SK-N-SH (cell line): ENCODE measurements around the gene ZNF444. TPM values are rescaled to one million over a fixed set of nuclear protein-coding genes. Genes with fewer than 3 reads are reported as not detected.

Experiments
- CTCF ChIA-PET: fragments of 300-600, 350-600 bp; formaldehyde crosslinking; extraction: SDS; loops from one replicate; lab custom pipeline; 2021; lab: Yijun Ruan, JAX
- POLR2A ChIA-PET: fragments of 350-600 bp; sonication (Branson Sonifier 250); formaldehyde crosslinking; extraction: SDS; loops from one replicate; lab custom pipeline; 2020; ENCODE audit warnings: antibody characterized with exemption, inconsistent platforms; lab: Yijun Ruan, JAX
- DNase-seq: peaks from one replicate; pipeline ENCODE4 v3.0.0; 2012
- H2AFZ ChIP-seq: fragments of 200-600 bp; sonication (generic); 2 replicates; pipeline ENCODE4 v1.8.1; 2016; ENCODE audit warnings: antibody characterized with exemption, mild to moderate bottlenecking, low read depth
- H3F3A ChIP-seq: fragments of 200-600 bp; sonication (generic); replicated peaks from 2 replicates; pipeline ENCODE3; 2016; ENCODE audit warnings: antibody characterized with exemption, mild to moderate bottlenecking; ENCODE audit not compliant: insufficient read depth
- H3K27ac ChIP-seq, 2 experiments: fragments of 200-500 bp in 1 of 2; fragments of 200-600 bp in 1 of 2; sonication (Bioruptor generic) in 1 of 2; sonication (generic), shearing (Covaris generic) in 1 of 2; 2 replicates each; pipeline versions ENCODE4 v1.5.1 to v1.6.1; 2014 to 2016; ENCODE audit warnings: low read depth in 2 of 2, inconsistent platforms in 1 of 2, low read length in 1 of 2, mild to moderate bottlenecking in 1 of 2, mixed read lengths in 1 of 2
- H3K27me3 ChIP-seq: fragments of 200-600 bp; sonication (generic), shearing (Covaris generic); 2 replicates; pipeline ENCODE4 v1.6.1; 2016; ENCODE audit warnings: mixed run types; ENCODE audit not compliant: insufficient read depth
- H3K36me3 ChIP-seq, 2 experiments: fragments of 200-500 bp in 1 of 2; fragments of 200-600 bp in 1 of 2; sonication (Bioruptor generic) in 1 of 2; sonication (generic) in 1 of 2; replicated peaks in 1 of 2; 2 replicates each; pipeline versions ENCODE3 to v1.5.1; 2014 to 2016; ENCODE audit warnings: low read length in 1 of 2, mild to moderate bottlenecking in 1 of 2; ENCODE audit not compliant: insufficient read depth in 2 of 2, control insufficient read depth in 1 of 2
- H3K4me1 ChIP-seq, 2 experiments: fragments of 200-500 bp in 1 of 2; fragments of 200-600 bp in 1 of 2; sonication (Bioruptor generic) in 1 of 2; sonication (generic), shearing (Covaris generic) in 1 of 2; 2 replicates each; pipeline versions ENCODE4 v1.5.1 to v1.6.1; 2014 to 2016; ENCODE audit warnings: low read depth in 1 of 2, low read length in 1 of 2, mixed run types in 1 of 2; ENCODE audit not compliant: insufficient read depth in 2 of 2, control insufficient read depth in 1 of 2
- H3K4me2 ChIP-seq: fragments of 200-600 bp; sonication (generic), shearing (Covaris generic); 2 replicates; pipeline ENCODE4 v1.6.1; 2017; ENCODE audit warnings: mixed run types
- H3K4me3 ChIP-seq, 2 experiments: fragments of 200-500 bp in 1 of 2; fragments of 200-600 bp in 1 of 2; sonication (Bioruptor generic) in 1 of 2; sonication (generic), shearing (Covaris generic) in 1 of 2; 2 replicates each; pipeline versions ENCODE4 v1.5.1 to v1.8.1; 2014 to 2016; ENCODE audit warnings: low read depth in 2 of 2, inconsistent platforms in 1 of 2, low read length in 1 of 2, mild to moderate bottlenecking in 1 of 2, mixed read lengths in 1 of 2, moderate library complexity in 1 of 2
- H3K79me2 ChIP-seq: fragments of 200-600 bp; sonication (generic); 2 replicates; pipeline ENCODE4 v1.8.1; 2017; ENCODE audit warnings: mild to moderate bottlenecking; ENCODE audit not compliant: insufficient read depth
- H3K9ac ChIP-seq: fragments of 200-600 bp; sonication (generic); 2 replicates; pipeline ENCODE4 v1.6.1; 2017; ENCODE audit warnings: mixed run types
- H3K9me2 ChIP-seq: fragments of 200-600 bp; sonication (generic); 2 replicates; pipeline ENCODE4 v1.6.1; 2017; ENCODE audit warnings: mixed run types
- H3K9me3 ChIP-seq: fragments of 200-600 bp; sonication (generic); 2 replicates; pipeline ENCODE4 v1.6.1; 2017; ENCODE audit warnings: mixed run types, mild to moderate bottlenecking, moderate library complexity
- H4K20me1 ChIP-seq: fragments of 200-600 bp; sonication (generic); 2 replicates; pipeline ENCODE4 v1.6.1; 2017; ENCODE audit warnings: mild to moderate bottlenecking, mixed run types; ENCODE audit not compliant: insufficient read depth
- FOSL2 ChIP-seq: IDR thresholded peaks from 2 replicates; pipeline ENCODE4 v1.4.0; 2012; ENCODE audit warnings: low read depth, mild to moderate bottlenecking, moderate library complexity, borderline replicate concordance
- FOXM1 ChIP-seq: IDR thresholded peaks from 2 replicates; pipeline ENCODE4 v1.4.0; 2012; ENCODE audit warnings: low read depth, mild to moderate bottlenecking
- GABPA ChIP-seq: IDR thresholded peaks from 2 replicates; pipeline ENCODE4 v1.4.0; 2012; ENCODE audit warnings: low read depth, mild to moderate bottlenecking
- GATA2 ChIP-seq: sonication (generic); formaldehyde crosslinking; IDR thresholded peaks from 2 replicates; pipeline ENCODE4 v1.5.0; 2020; ENCODE audit warnings: mild to moderate bottlenecking, missing genetic modification reagents
- JUND ChIP-seq: IDR thresholded peaks from 2 replicates; pipeline ENCODE4 v1.4.0; 2012
- MXI1 ChIP-seq: IDR thresholded peaks from 2 replicates; pipeline ENCODE4 v1.6.1; 2012; ENCODE audit warnings: mild to moderate bottlenecking, low read depth, low read length, improper control_type of control experiment
- NRF1 ChIP-seq: IDR thresholded peaks from 2 replicates; pipeline ENCODE4 v1.6.1; 2012; ENCODE audit warnings: low read depth, mild to moderate bottlenecking, low read length
- PBX3 ChIP-seq: IDR thresholded peaks from 2 replicates; pipeline ENCODE4; 2012
- SIN3A ChIP-seq: IDR thresholded peaks from 2 replicates; pipeline ENCODE4 v1.6.1; 2012; ENCODE audit warnings: low read depth, mild to moderate bottlenecking, low read length, moderate library complexity, borderline replicate concordance
- SMC3 ChIP-seq: IDR thresholded peaks from 2 replicates; pipeline ENCODE4 v1.6.1; 2012; ENCODE audit warnings: low read depth, low read length, improper control_type of control experiment
- TCF12 ChIP-seq: IDR thresholded peaks from 2 replicates; pipeline ENCODE4 v1.4.0; 2012
- YY1 ChIP-seq: IDR thresholded peaks from 2 replicates; pipeline ENCODE4 v1.4.0; 2012; ENCODE audit warnings: low read depth, mild to moderate bottlenecking
- WGBS: methylation state at CpG from one replicate; pipeline ENCODE4 v1.1.6; 2017; ENCODE audit warnings: low lambda C conversion rate; 5-methylcytosine and 5-hydroxymethylcytosine counted together
- polyA plus RNA-seq, 3 experiments: library from polyadenylated mRNA; depleted of rRNA; stranded (reverse); fragments of >200 nt; gene quantifications; 2 replicates each; pipeline ENCODE4 v1.2.3, GENCODE V29; 2012
- TF ChIP-seq, protein P1 (sequence below): IDR thresholded peaks from 2 replicates; pipeline ENCODE4 v1.6.1; 2012; ENCODE audit warnings: mild to moderate bottlenecking, low read depth, low read length, moderate library complexity

ZNF444 gene
- polyA plus RNA-seq, 1 of the 3 experiments (the other 2 are of a cell fraction), result 23.2 TPM

DNA sequence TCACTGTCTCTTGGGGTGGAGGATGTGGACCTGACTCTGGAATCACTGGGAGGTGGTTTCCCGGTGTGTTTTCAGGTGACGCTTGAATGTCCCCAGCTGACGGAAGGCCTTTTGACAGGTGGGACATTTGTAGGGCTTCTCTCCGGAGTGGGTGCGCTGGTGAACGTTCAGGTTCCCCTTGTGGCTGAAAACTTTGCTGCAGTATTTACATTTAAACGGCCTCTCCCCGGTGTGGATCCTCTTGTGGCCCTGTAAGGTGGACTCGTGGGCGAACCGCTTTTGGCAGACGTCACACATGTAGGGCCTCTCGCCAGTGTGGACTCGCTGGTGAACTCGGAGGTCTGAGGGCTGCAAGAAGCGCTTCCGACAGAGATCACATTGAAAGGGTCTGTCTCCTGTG lies 48.7 kb downstream of the ZNF444 start:
- no peaks in the 10 kb centered on the region for H3K79me2 ChIP-seq
- H3K27me3 ChIP-seq, result peaks cover 41% of the 10 kb centered on the region; the same call in 1 of the 2 replicates
- POLR2A ChIA-PET, result no interaction called here
- no peak for DNase-seq
- no peaks in the 10 kb centered on the region for H3K4me1 ChIP-seq
- H3F3A ChIP-seq, result no peaks in the 10 kb centered on the region
- no peaks in the 10 kb centered on the region for H3K9me2 ChIP-seq
- CTCF ChIA-PET, result interaction anchor here (1.5 kb wide), 1 partner anchor 144 kb away, joined by 4 read pairs; no protein-coding TSS in a partner anchor
- TF ChIP-seq JUND (no peak), GATA2 (no peak), SIN3A (no peak), YY1 (no peak), NRF1 (no peak), PBX3 (no peak), FOXM1 (no peak)
- TF ChIP-seq, protein P1, sequence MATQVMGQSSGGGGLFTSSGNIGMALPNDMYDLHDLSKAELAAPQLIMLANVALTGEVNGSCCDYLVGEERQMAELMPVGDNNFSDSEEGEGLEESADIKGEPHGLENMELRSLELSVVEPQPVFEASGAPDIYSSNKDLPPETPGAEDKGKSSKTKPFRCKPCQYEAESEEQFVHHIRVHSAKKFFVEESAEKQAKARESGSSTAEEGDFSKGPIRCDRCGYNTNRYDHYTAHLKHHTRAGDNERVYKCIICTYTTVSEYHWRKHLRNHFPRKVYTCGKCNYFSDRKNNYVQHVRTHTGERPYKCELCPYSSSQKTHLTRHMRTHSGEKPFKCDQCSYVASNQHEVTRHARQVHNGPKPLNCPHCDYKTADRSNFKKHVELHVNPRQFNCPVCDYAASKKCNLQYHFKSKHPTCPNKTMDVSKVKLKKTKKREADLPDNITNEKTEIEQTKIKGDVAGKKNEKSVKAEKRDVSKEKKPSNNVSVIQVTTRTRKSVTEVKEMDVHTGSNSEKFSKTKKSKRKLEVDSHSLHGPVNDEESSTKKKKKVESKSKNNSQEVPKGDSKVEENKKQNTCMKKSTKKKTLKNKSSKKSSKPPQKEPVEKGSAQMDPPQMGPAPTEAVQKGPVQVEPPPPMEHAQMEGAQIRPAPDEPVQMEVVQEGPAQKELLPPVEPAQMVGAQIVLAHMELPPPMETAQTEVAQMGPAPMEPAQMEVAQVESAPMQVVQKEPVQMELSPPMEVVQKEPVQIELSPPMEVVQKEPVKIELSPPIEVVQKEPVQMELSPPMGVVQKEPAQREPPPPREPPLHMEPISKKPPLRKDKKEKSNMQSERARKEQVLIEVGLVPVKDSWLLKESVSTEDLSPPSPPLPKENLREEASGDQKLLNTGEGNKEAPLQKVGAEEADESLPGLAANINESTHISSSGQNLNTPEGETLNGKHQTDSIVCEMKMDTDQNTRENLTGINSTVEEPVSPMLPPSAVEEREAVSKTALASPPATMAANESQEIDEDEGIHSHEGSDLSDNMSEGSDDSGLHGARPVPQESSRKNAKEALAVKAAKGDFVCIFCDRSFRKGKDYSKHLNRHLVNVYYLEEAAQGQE, result no peak
- no peak overlapping the region for H3K27ac ChIP-seq
- 30% methylated on average over 17 of the region's 17 CpGs for WGBS
- H3K9ac ChIP-seq, result no peak overlapping the region
- H3K4me3 ChIP-seq, result no peak overlapping the region
- H2AFZ ChIP-seq, result no peak overlapping the region
- H3K36me3 ChIP-seq, result no peaks in the 10 kb centered on the region
- H3K4me2 ChIP-seq, result no peak overlapping the region
- H3K9me3 ChIP-seq, result no peaks in the 10 kb centered on the region
- no peaks in the 10 kb centered on the region for H4K20me1 ChIP-seq

DNA sequence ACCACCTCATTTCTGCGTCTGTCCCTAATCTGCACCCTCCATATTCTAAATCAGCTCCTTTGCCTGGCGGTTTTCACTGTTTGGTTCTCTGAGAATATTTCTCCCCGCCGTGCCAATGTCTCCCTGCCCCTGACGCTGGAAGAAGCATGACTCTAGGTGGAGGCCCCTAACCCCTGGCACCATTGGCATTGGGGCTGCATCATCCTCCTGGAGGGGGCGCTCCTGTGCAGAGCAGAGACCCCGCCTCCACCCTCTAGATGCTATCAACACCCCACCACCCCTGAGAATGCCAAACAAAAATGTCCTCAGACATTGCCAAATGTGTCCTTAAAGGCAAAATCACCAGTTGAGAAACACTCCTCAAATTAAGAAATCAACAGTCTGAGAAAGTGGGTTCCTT lies 50.0 kb downstream of the ZNF444 start:
- ChIA-PET CTCF (interaction anchor here (1.5 kb wide), 1 partner anchor 142 kb away, joined by 4 read pairs; no protein-coding TSS in a partner anchor), POLR2A (no interaction called here)
- Histone ChIP-seq H2AFZ (no peak overlapping the region), H3K36me3 (no peaks in the 10 kb centered on the region), H3K9me2 (no peaks in the 10 kb centered on the region), H3K27ac (no peak overlapping the region), H3K9ac (no peak overlapping the region), H3K79me2 (no peaks in the 10 kb centered on the region), H3K4me1 (no peaks in the 10 kb centered on the region), H3K9me3 (no peaks in the 10 kb centered on the region), H3K27me3 (peaks cover 44% of the 10 kb centered on the region; the same call in 1 of the 2 replicates), H3F3A (no peaks in the 10 kb centered on the region), H4K20me1 (no peaks in the 10 kb centered on the region), H3K4me3 (no peak overlapping the region), H3K4me2 (no peak overlapping the region)
- TF ChIP-seq GABPA (no peak), SMC3 (no peak), FOSL2 (no peak), MXI1 (no peak), TCF12 (no peak), PBX3 (no peak)
- DNase-seq, result no peak
- WGBS, result 34% methylated on average over 5 of the region's 7 CpGs
